HepG2 (cell line): ENCODE data around the gene FGF14. TPM values are rescaled to one million over a fixed set of nuclear protein-coding genes. Genes with fewer than 3 reads are reported as not detected.

ENCODE experiments used
- ATAC-seq: fragments of 200-7000 bp; cut with Tn5 transposase; 3 replicates; pipeline ENCODE4 v1.9.1; 2020; ENCODE audit warnings: mild to moderate bottlenecking, moderate library complexity
- BruUV-seq: library from RNA; stranded (reverse); fragments of 400-500 nt; replicated peaks from 2 replicates; lab custom pipeline; 2021; lab: Mats Ljungman, UMichigan
- CTCF ChIA-PET: fragments of 300-600 bp; formaldehyde crosslinking; extraction: SDS; loops from one replicate; lab custom pipeline; 2021; ENCODE audit warnings: low total read pairs, inconsistent platforms, low intra/inter-chr PET ratio; lab: Yijun Ruan, JAX
- POLR2A ChIA-PET: fragments of 350-600 bp; sonication (Branson Sonifier 250); formaldehyde crosslinking; loops from one replicate; lab custom pipeline; 2020; ENCODE audit warnings: antibody characterized with exemption, inconsistent platforms; lab: Yijun Ruan, JAX
- DNase-seq: peaks from one replicate; pipeline ENCODE4 v3.0.0-alpha.2; 2015; ENCODE audit warnings: low spot score
- FAIRE-seq: peaks from 3 replicates; lab custom pipeline; 2011; peaks lifted over from hg19 to GRCh38; lab: Jason Lieb, UNC
- H2AFZ ChIP-seq: one replicate; pipeline ENCODE4 v1.6.1; 2011; ENCODE audit warnings: low read length, inconsistent platforms
- H3K27ac ChIP-seq: fragments of 300-600 bp; 3 replicates; pipeline ENCODE4 v1.8.0; 2011; ENCODE audit warnings: mixed run types, mild to moderate bottlenecking, mixed read lengths, low read length, inconsistent platforms; ENCODE audit not compliant: insufficient read depth; ENCODE audit errors: extremely low read length
- H3K27me3 ChIP-seq, 2 experiments: fragments of 200-600 bp in 1 of 2; 2 replicates in 1 of 2; 3 replicates in 1 of 2; pipeline versions ENCODE4 v1.6.0 to v1.8.0; 2011; ENCODE audit warnings: low read length in 2 of 2, mild to moderate bottlenecking in 2 of 2, moderate library complexity in 2 of 2, inconsistent platforms in 1 of 2; ENCODE audit not compliant: insufficient read depth in 2 of 2, control insufficient read depth in 1 of 2
- H3K36me3 ChIP-seq, 2 experiments: fragments of 200-600 bp in 1 of 2; replicated peaks in 1 of 2; 2 replicates in 1 of 2; 3 replicates in 1 of 2; pipeline versions ENCODE4 v1.5.1 to v1.8.0; 2011; ENCODE audit warnings: low read length in 2 of 2, inconsistent platforms in 1 of 2; ENCODE audit not compliant: insufficient read depth in 2 of 2, control insufficient read depth in 1 of 2
- H3K4me1 ChIP-seq: 2 replicates; pipeline ENCODE4 v1.5.1; 2012; ENCODE audit warnings: low read length, inconsistent platforms; ENCODE audit not compliant: insufficient read depth
- H3K4me2 ChIP-seq: 2 replicates; pipeline ENCODE4 v1.6.0; 2011; ENCODE audit warnings: low read depth, low read length, inconsistent platforms
- H3K4me3 ChIP-seq, 3 experiments: fragments of 200-600 bp in 1 of 3; sonication (generic), shearing (Covaris generic) in 1 of 3; replicated peaks in 1 of 3; 2 replicates each; pipeline ENCODE4 v1.5.1; 2011 to 2016; ENCODE audit warnings: low read length in 3 of 3, inconsistent platforms in 2 of 3, low read depth in 2 of 3, mild to moderate bottlenecking in 2 of 3, control low read depth in 1 of 3, mixed read lengths in 1 of 3; ENCODE audit not compliant: insufficient read depth in 1 of 3
- H3K79me2 ChIP-seq: one replicate; pipeline ENCODE4 v1.6.1; 2011; ENCODE audit warnings: low read length, inconsistent platforms; ENCODE audit not compliant: insufficient read depth
- H3K9ac ChIP-seq: 2 replicates; pipeline ENCODE4 v1.6.0; 2011; ENCODE audit warnings: mild to moderate bottlenecking, low read depth, low read length, inconsistent platforms; ENCODE audit not compliant: insufficient read depth
- H3K9me3 ChIP-seq: 2 replicates; pipeline ENCODE4 v1.5.1; 2012; ENCODE audit warnings: mild to moderate bottlenecking, low read length
- H4K20me1 ChIP-seq: 2 replicates; pipeline ENCODE4 v1.6.0; 2011; ENCODE audit warnings: inconsistent platforms, mild to moderate bottlenecking, low read length, moderate library complexity; ENCODE audit not compliant: insufficient read depth
- ARHGAP35 ChIP-seq: sonication (generic); formaldehyde crosslinking; IDR thresholded peaks from 2 replicates; pipeline ENCODE4 v1.9.0; 2022; ENCODE audit warnings: mild to moderate bottlenecking, inconsistent platforms, moderate library complexity, missing genetic modification reagents, borderline replicate concordance
- DPF2 ChIP-seq: sonication (generic); formaldehyde crosslinking; IDR thresholded peaks from 2 replicates; pipeline ENCODE4 v1.4.0; 2020; ENCODE audit warnings: mild to moderate bottlenecking, low read depth, missing genetic modification reagents, borderline replicate concordance
- FOXP1 ChIP-seq, 2 experiments: fragments of 450-650 bp in 1 of 2; IDR thresholded peaks; 2 replicates each; pipeline ENCODE4 v1.6.1; 2017 to 2018; ENCODE audit warnings: antibody characterized with exemption in 1 of 2
- FUBP1 ChIP-seq: sonication (generic); formaldehyde crosslinking; IDR thresholded peaks from 2 replicates; pipeline ENCODE4 v1.5.1; 2020; ENCODE audit warnings: missing genetic modification reagents, mild to moderate bottlenecking, borderline replicate concordance
- HOXA5 ChIP-seq: sonication (generic); formaldehyde crosslinking; IDR thresholded peaks from 2 replicates; pipeline ENCODE4 v1.4.0; 2020; ENCODE audit warnings: missing genetic modification reagents
- MAFK ChIP-seq, 2 experiments: IDR thresholded peaks in 1 of 2; conservative IDR thresholded peaks in 1 of 2; 2 replicates each; pipeline ENCODE4 v1.6.1; 2011; ENCODE audit warnings: improper control_type of control experiment in 2 of 2, low read length in 2 of 2
- SRF ChIP-seq: IDR thresholded peaks from 2 replicates; pipeline ENCODE4 v1.6.1; 2011; ENCODE audit warnings: mild to moderate bottlenecking, low read depth, low read length, moderate library complexity
- TOE1 ChIP-seq: sonication (generic); formaldehyde crosslinking; IDR thresholded peaks from 2 replicates; pipeline ENCODE4 v1.4.0; 2020; ENCODE audit warnings: mild to moderate bottlenecking, missing genetic modification reagents
- ZFYVE20 ChIP-seq: sonication (generic); formaldehyde crosslinking; IDR thresholded peaks from 2 replicates; pipeline ENCODE4 v1.8.0; 2023; ENCODE audit warnings: low read depth, mild to moderate bottlenecking, moderate library complexity, missing genetic modification reagents, borderline replicate concordance
- ZNF639 ChIP-seq: conservative IDR thresholded peaks from 2 replicates; pipeline ENCODE4 v1.6.1; 2018; ENCODE audit warnings: missing genetic modification reagents
- ZNF720 ChIP-seq: sonication (generic); formaldehyde crosslinking; IDR thresholded peaks from 2 replicates; pipeline ENCODE4 v1.4.0; 2020; ENCODE audit warnings: missing genetic modification reagents
- WGBS: methylation state at CpG from one replicate; pipeline ENCODE4 v1.1.6; 2017; ENCODE audit warnings: low lambda C conversion rate; 5-methylcytosine and 5-hydroxymethylcytosine counted together
- in situ Hi-C: cut with HindIII; loops from 2 replicates; pipeline ENCODE4 v1.10.0; 2017; ENCODE audit warnings: low pct_unique_long_range_greater_than_20kb; ENCODE audit not compliant: extremely low pct_ligation_motif_present
- intact Hi-C: fragments of 100-400 bp; cut with micrococcal nuclease; formaldehyde crosslinking; loops from one replicate; pipeline ENCODE4 v1.10.0; 2022; ENCODE audit not compliant: unreplicated experiment
- polyA plus RNA-seq, 8 experiments: library from polyadenylated mRNA; depleted of rRNA in 3 of 8; stranded (reverse) in 7 of 8; unstranded in 1 of 8; fragments of >200 nt; fragmentation: Illumina TruSeq in 4 of 8; extraction: Trizol in 4 of 8; gene quantifications; 2 replicates each; pipeline versions ENCODE4 v1.2.1 to v1.2.3, GENCODE V29; 2011 to 2016; ENCODE audit warnings: low read depth in 4 of 8, missing spikeins in 1 of 8, mixed read lengths in 1 of 8; ENCODE audit not compliant: insufficient read depth in 1 of 8
- total RNA-seq, 5 experiments: library from RNA; depleted of rRNA; stranded (reverse); fragments of >200 nt; fragmentation: Illumina TruSeq; extraction: Trizol; gene quantifications; 2 replicates each; pipeline ENCODE4 v1.2.3, GENCODE V29; 2016; ENCODE audit warnings: low read depth in 1 of 5
- TF ChIP-seq, protein P1 (sequence below): sonication (generic); formaldehyde crosslinking; conservative IDR thresholded peaks from 2 replicates; pipeline ENCODE4 v1.8.0; 2022; ENCODE audit warnings: mild to moderate bottlenecking, moderate library complexity, missing genetic modification reagents
- TF ChIP-seq, protein P2 (sequence below): sonication (generic); formaldehyde crosslinking; IDR thresholded peaks from 2 replicates; pipeline ENCODE4 v1.4.0; 2020; ENCODE audit warnings: mild to moderate bottlenecking, missing genetic modification reagents

FGF14 gene
- total and polyA plus RNA-seq, 2 of the 13 experiments (the other 11 are each of a cell fraction or from before 2014, with no cell fraction given): not detected

DNA sequence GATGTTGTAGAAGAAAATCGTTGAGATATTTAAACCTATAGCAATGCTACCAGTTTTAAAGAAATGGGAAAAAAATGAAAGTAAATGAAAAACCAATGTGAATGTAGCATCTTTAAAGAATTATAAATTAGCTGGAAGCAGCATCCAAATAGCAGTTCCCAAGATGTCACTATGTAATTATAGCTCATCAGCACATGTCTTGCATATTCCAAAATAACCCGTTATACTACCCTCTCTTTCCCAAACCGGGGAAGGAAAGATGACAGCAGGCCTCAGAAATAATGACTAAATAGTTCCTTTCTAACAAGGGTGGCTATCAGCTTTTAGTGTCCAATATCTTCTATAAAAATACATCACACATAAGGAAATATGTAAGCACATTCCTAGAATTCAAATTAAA, 140.5 kb downstream of the FGF14 start:
- ChIA-PET POLR2A (no interaction called here), CTCF (no interaction called here)
- no TSS peak for BruUV-seq
- H4K20me1 ChIP-seq: no peaks in the 10 kb centered on the region
- no peaks in the 10 kb centered on the region for H3K79me2 ChIP-seq
- intact Hi-C loops (no loop called here), in situ Hi-C loops (no loop called here)
- H3K4me1 ChIP-seq: no peaks in the 10 kb centered on the region
- no peak overlapping the region for H3K27ac ChIP-seq
- no peak for FAIRE-seq
- WGBS: 0% methylated on average over 3 of the region's 3 CpGs
- DNase-seq: no peak
- H3K27me3 ChIP-seq: no peaks in the 10 kb centered on the region; a peak in 1 of 5 replicates
- H3K9ac ChIP-seq: no peak overlapping the region
- H3K4me3 ChIP-seq: no peak overlapping the region
- TF ChIP-seq FOXP1 (IDR thresholded peaks at IDR 0.05) (no peak), FOXP1 (CRISPR knock-in tag; IDR thresholded peaks at IDR 0.05) (no peak), FUBP1 (CRISPR knock-in tag) (no peak), MAFK (conservative IDR thresholded peaks at IDR 0.05 in 1 of 2, IDR thresholded peaks at IDR 0.05 in 1 of 2; ENCODE audit: low read length in 2 of 2) (no peak), DPF2 (CRISPR knock-in tag) (no peak), ZFYVE20 (CRISPR knock-in tag) (no peak), TOE1 (CRISPR knock-in tag) (no peak), ARHGAP35 (CRISPR knock-in tag) (no peak), ZNF639 (CRISPR knock-in tag) (no peak), ZNF720 (no peak), SRF (no peak), HOXA5 (CRISPR knock-in tag) (no peak)
- TF ChIP-seq, protein P1, sequence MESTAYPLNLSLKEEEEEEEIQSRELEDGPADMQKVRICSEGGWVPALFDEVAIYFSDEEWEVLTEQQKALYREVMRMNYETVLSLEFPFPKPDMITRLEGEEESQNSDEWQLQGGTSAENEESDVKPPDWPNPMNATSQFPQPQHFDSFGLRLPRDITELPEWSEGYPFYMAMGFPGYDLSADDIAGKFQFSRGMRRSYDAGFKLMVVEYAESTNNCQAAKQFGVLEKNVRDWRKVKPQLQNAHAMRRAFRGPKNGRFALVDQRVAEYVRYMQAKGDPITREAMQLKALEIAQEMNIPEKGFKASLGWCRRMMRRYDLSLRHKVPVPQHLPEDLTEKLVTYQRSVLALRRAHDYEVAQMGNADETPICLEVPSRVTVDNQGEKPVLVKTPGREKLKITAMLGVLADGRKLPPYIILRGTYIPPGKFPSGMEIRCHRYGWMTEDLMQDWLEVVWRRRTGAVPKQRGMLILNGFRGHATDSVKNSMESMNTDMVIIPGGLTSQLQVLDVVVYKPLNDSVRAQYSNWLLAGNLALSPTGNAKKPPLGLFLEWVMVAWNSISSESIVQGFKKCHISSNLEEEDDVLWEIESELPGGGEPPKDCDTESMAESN (CRISPR knock-in tag): no peak
- TF ChIP-seq, protein P2, sequence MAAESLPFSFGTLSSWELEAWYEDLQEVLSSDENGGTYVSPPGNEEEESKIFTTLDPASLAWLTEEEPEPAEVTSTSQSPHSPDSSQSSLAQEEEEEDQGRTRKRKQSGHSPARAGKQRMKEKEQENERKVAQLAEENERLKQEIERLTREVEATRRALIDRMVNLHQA (CRISPR knock-in tag): no peak
- no peaks in the 10 kb centered on the region for H3K9me3 ChIP-seq
- H3K36me3 ChIP-seq: no peaks in the 10 kb centered on the region
- H2AFZ ChIP-seq: no peak overlapping the region
- H3K4me2 ChIP-seq: no peak overlapping the region
- ATAC-seq: no peak
